NCI-H2107 treated with DMSO at 0.1 percent for 48 hours (cell line): Measurements from ENCODE around the gene RIPPLY3.
"Not testable (repeated sequence)": the region's sequence is repeated elsewhere in the genome, so short reads cannot be mapped to it uniquely, and the experiment has no call there.

Experiments used
- DNase-seq: peaks from one replicate; lab custom pipeline; 2025; ENCODE audit not compliant: unreplicated experiment; lab: John Stamatoyannopoulos, UW

Gene RIPPLY3

GRCh38 chr21:36980280-36981048 lies 26.0 kb upstream of the RIPPLY3 start:
- no peak for DNase-seq

- DNase-seq = no peak
Measured at GRCh38 chr21:36981049-36981391, 25.5 kb upstream of the RIPPLY3 start.

GRCh38 chr21:36981977-36982700 lies 24.4 kb upstream of the RIPPLY3 start:
- DNase-seq = no peak

- DNase-seq = no peak
Measured at GRCh38 chr21:36985751-36986594, 20.5 kb upstream of the RIPPLY3 start.

- DNase-seq = no peak
Measured at GRCh38 chr21:36987845-36988244, 18.7 kb upstream of the RIPPLY3 start.

GRCh38 chr21:36988536-36988935 lies 18.0 kb upstream of the RIPPLY3 start:
- DNase-seq = no peak

- DNase-seq = not testable (repeated sequence)
Measured at GRCh38 chr21:36989199-36989698, 17.3 kb upstream of the RIPPLY3 start.

GRCh38 chr21:36989699-36990507 lies 16.6 kb upstream of the RIPPLY3 start:
- peak; percentile 74 for DNase-seq

GRCh38 chr21:36990508-36991205 lies 15.8 kb upstream of the RIPPLY3 start:
- DNase-seq = peak; percentile 68

GRCh38 chr21:36992671-36993070 lies 13.8 kb upstream of the RIPPLY3 start:
- DNase-seq = no peak

GRCh38 chr21:36994501-36995158 lies 11.9 kb upstream of the RIPPLY3 start:
- DNase-seq = no peak

- not testable (repeated sequence) for DNase-seq
Measured at GRCh38 chr21:36995285-36995684, 11.2 kb upstream of the RIPPLY3 start.

- no peak for DNase-seq
Measured at GRCh38 chr21:36999131-36999898, 7.2 kb upstream of the RIPPLY3 start.

- DNase-seq = no peak
Measured at GRCh38 chr21:37000381-37000780, 6.1 kb upstream of the RIPPLY3 start.

GRCh38 chr21:37001441-37001840 lies 5.1 kb upstream of the RIPPLY3 start:
- no peak for DNase-seq

GRCh38 chr21:37002851-37003250 lies 3.7 kb upstream of the RIPPLY3 start:
- not testable (repeated sequence) for DNase-seq

- DNase-seq = not testable (repeated sequence)
Measured at GRCh38 chr21:37003917-37004316, 2.6 kb upstream of the RIPPLY3 start.
